Measurements from ENCODE around the gene SLC2A5.
"Not testable (repeated sequence)": the region's sequence is repeated elsewhere in the genome, so short reads cannot be mapped to it uniquely, and the experiment has no call there.

SLC2A5 gene

DNA sequence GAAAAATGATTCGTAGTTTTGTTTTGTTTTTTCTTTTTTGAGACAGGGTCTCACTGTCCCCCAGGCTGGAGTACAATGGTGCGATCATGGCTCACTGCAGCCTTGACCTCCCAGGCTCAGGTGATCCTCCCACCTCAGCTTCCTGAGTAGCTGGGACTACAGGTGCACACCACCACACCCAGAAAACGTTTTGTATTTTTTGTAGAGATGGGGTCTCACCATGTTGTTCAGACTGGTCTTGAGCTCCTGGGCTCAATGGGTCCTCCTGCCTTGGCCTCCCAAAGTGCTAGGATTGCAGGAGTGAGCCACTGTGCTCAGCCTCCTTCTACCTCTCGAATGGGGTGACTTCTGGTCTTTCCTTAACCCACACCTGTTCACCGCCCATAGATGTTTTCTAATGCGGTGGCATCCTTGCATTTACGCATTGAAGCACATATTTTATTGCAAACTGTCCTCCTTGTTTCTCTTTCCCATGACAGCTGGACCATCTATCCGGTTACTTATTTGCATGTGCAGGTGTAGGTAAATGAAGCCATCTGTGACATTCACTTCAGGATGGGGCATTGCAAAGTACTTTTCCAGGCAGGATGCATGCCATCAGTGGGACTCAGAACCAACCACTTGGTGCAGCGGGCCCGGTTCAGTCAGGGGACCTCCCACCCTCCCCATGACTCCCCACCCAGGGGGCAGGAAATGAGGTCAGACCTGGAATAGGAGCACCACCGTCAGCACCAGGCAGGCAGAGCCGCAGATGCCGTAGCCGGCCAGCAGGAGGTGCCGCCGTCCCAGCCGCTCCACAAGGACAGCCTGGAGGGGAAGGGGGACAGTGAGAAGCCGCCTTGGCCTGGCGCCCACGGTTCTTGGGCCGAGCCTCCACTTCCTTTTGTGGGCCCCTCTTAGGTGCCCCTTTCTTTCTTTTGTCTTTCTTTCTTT, 59.7 kb downstream of the SLC2A5 start:
- TF ChIP-seq, protein P1, sequence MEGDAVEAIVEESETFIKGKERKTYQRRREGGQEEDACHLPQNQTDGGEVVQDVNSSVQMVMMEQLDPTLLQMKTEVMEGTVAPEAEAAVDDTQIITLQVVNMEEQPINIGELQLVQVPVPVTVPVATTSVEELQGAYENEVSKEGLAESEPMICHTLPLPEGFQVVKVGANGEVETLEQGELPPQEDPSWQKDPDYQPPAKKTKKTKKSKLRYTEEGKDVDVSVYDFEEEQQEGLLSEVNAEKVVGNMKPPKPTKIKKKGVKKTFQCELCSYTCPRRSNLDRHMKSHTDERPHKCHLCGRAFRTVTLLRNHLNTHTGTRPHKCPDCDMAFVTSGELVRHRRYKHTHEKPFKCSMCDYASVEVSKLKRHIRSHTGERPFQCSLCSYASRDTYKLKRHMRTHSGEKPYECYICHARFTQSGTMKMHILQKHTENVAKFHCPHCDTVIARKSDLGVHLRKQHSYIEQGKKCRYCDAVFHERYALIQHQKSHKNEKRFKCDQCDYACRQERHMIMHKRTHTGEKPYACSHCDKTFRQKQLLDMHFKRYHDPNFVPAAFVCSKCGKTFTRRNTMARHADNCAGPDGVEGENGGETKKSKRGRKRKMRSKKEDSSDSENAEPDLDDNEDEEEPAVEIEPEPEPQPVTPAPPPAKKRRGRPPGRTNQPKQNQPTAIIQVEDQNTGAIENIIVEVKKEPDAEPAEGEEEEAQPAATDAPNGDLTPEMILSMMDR (IDR thresholded peaks at IDR 0.05; ENCODE audit: extremely low read depth, missing control alignments): peak; percentile 83
- peak; percentile 71 for DNase-seq (ENCODE audit: low spot score)

DNA sequence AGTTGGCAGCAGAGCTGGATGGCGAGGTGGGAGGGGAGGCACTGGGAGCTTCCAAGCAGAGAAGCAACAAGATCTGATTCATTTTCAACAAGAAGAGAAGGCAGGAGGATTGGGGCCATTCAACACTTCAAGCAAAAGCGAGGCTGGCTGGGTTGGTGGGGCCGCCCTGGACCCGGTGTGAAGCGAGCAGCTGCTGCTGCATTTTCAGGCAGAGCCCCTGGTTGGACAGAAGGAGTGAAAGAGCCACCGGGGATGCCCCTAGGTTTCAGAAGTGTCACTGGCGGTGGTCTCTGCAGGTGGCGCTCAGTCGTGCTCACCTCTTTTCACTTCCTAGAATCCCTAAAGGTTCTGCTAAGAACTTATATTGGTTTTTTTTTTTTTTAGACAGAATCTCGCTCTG, 61.2 kb downstream of the SLC2A5 start:
- DNase-seq (ENCODE audit: low spot score): peak; percentile 44
- TF ChIP-seq, protein P1 (IDR thresholded peaks at IDR 0.05; ENCODE audit: extremely low read depth, missing control alignments): no peak

- TF ChIP-seq, protein P1 (IDR thresholded peaks at IDR 0.05; ENCODE audit: extremely low read depth, missing control alignments): no peak
- DNase-seq (ENCODE audit: low spot score): no peak
Observed at GRCh38 chr1:9006956-9007615, 62.3 kb downstream of the SLC2A5 start.

- no peak for DNase-seq (ENCODE audit: low spot score)
Observed at GRCh38 chr1:9005395-9005708, 64.1 kb downstream of the SLC2A5 start.

DNA sequence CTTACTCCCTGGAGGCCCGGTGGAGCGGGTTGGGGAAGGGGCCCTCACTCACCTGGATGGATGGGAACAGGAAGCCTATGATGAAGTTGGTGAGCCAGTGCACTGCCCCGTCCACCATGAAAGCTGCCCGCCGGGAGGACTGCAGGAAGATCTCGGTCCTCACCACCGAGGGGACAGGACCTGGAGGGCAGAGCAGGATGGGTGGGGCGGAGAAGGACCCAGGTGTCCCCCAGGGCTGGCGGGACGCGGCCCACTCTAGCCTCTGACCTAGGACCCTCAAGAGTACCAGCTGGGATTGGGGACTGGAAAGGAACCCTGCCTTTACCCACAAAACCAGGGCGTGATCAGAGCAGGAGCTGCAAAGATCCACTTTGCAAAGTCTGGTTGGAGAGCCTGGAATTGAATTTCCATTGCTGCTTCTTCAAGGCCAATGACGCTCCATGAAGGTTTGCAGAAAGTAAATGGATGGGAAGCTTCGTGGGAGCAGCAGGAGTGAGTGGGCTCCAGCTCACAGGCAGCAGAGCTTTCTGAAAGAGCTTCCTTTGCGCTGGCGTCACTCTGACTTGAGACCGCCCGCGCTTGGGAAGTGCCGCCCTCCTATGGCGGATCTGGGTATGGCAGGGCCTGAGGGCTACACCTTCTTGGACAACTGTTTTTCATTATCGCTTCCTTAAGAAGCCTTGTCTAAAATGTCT, 64.6 kb downstream of the SLC2A5 start:
- TF ChIP-seq, protein P1 (IDR thresholded peaks at IDR 0.05; ENCODE audit: extremely low read depth, missing control alignments): peak; percentile 99
- DNase-seq (ENCODE audit: low spot score): peak; percentile 87

More at GRCh38 chr1:9005395-9005708, 64.1 kb downstream of the SLC2A5 start:
- TF ChIP-seq, protein P1 (IDR thresholded peaks at IDR 0.05; ENCODE audit: extremely low read depth, missing control alignments): no peak

DNA sequence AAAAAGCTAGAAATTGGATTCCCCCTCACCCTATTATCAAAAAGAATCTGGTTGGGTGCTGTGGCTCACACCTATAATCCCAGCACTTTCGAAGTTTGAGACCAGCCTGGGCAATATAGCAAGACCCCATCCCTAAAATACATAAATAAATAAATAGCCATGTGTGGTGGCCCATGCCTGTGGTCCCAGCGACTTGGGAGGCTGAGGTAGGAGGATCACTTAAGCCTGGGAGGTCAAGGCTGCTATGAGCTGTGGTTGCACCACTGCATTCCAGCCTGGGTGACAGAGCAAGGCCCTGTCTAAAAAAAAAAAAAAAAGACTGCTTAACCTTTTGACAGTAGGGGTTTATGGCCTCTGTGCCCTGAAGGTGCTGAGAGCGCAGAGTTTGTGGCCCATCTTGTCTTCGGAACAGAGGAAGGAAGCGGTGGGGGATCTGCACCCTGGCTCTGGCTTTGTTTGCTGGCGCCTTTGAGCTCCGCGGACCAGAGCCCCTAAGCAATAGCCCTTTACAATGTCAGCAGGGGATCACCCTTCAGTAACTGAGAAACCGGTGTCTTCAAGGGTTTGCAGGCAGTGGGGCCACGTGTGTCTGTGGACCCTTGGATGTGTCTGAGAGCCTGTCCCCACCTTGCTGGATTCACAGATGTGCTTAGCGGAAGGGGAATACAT, 65.3 kb downstream of the SLC2A5 start:
- TF ChIP-seq, protein P1 (IDR thresholded peaks at IDR 0.05; ENCODE audit: extremely low read depth, missing control alignments): no peak

DNA sequence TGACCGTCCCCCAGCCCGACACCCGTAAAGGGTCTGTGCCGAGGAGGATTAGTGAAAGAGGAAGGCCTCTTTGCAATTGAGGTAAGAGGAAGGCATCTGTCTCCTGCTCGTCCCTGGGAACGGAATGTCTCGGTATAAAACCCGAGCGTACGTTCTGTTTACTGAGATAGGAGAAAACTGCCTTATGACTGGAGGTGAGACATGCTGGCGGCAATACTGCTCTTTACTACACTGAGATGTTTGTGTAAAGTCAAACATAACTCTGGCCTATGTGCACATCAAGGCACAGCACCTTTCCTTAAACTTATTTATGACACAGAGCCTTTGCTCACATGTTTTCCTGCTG, 67.2 kb downstream of the SLC2A5 start:
- DNase-seq (ENCODE audit: low spot score): not testable (repeated sequence)

More for the DNA sequence above, 65.3 kb downstream of the SLC2A5 start:
- DNase-seq (ENCODE audit: low spot score): no peak

DNA sequence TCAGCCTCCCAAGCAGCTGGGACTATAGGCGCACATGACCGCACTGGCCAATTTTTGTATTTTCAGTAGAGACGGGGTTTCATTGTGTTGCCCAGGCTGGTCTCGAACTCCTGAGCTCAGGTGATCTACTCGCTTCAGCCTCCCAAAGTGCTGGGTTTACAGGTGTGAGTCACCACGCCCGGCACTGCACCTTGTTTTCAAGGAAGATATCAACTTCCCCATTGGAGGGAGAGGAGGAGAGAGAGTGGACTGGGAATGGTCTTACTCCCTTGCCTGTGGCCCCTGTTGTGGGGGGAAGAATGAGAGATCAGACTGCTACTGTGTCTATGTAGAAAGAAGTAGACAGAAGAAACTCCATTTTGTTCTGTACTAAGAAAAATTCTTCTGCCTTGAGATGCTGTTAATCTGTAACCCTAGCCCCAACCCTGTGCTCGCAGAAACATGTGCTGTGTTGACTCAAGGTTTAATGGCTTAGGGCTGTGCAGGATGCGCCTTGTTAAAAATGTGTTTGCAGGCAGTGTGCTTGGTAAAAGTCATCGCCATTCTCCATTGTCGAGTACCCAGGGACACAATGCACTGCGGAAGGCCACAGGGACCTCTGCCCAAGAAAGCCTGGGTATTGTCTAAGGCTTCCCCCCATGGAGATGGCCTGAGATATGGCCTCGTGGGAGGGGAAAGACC, 67.8 kb downstream of the SLC2A5 start:
- DNase-seq (ENCODE audit: low spot score): not testable (repeated sequence)

GRCh38 chr1:8993962-8994675, 75.3 kb downstream of the SLC2A5 start:
- not testable (repeated sequence) for DNase-seq (ENCODE audit: low spot score)

Measured in GM20000 (cell line).